HL-60 (cell line): ENCODE results near the gene DVL1.
A peak's percentile ranks its signal among the peaks of the same experiment; 100 is the strongest.
"Not testable (repeated sequence)": the region's sequence is repeated elsewhere in the genome, so short reads cannot be mapped to it uniquely, and the experiment has no call there.

Source experiments
- DNase-seq, 2 experiments: peaks; one replicate each; pipeline ENCODE4 v3.0.0-alpha.2; 2010 to 2020; ENCODE audit warnings: low read depth in 1 of 2, low spot score in 1 of 2
- H3K27ac ChIP-seq: fragments of 250-450 bp; sonication (Bioruptor Pico); replicated peaks from 2 replicates; pipeline ENCODE4 v1.5.1; 2020; ENCODE audit warnings: mild to moderate bottlenecking, moderate library complexity
- H3K27me3 ChIP-seq: fragments of 250-450 bp; sonication (Bioruptor Pico); 2 replicates; pipeline ENCODE4 v1.5.1; 2021; ENCODE audit warnings: mild to moderate bottlenecking, moderate library complexity; ENCODE audit not compliant: insufficient read depth, poor library complexity, severe bottlenecking
- H3K4me3 ChIP-seq: replicated peaks from 2 replicates; pipeline ENCODE4 v1.5.1; 2011; ENCODE audit warnings: mild to moderate bottlenecking, control low read depth, low read length; ENCODE audit not compliant: insufficient read depth
- GABPA ChIP-seq: IDR thresholded peaks from 2 replicates; pipeline ENCODE4 v1.6.1; 2012; ENCODE audit warnings: low read depth
- POLR2AphosphoS5 ChIP-seq: IDR thresholded peaks from 2 replicates; pipeline ENCODE4 v1.6.1; 2012; ENCODE audit warnings: low read depth
- REST ChIP-seq: IDR thresholded peaks from 2 replicates; pipeline ENCODE4 v1.6.1; 2012; ENCODE audit warnings: low read depth; ENCODE audit not compliant: insufficient replicate concordance
- SPI1 ChIP-seq: IDR thresholded peaks from 2 replicates; pipeline ENCODE4 v1.6.1; 2012; ENCODE audit warnings: low read depth, mild to moderate bottlenecking, borderline replicate concordance
- TF ChIP-seq, protein P1 (sequence below): IDR thresholded peaks from one replicate; pipeline ENCODE4 v1.5.1; 2011; ENCODE audit warnings: low read length, control low read depth, inconsistent platforms; ENCODE audit not compliant: insufficient read depth

DVL1 gene

GRCh38 chr1:1387098-1388077 lies 38.2 kb upstream of the DVL1 start:
- H3K27me3 ChIP-seq: no peaks in the 10 kb centered on the region
- H3K27ac ChIP-seq: no peak overlapping the region
- TF ChIP-seq SPI1 (no peak), REST (no peak), GABPA (no peak), POLR2AphosphoS5 (no peak)
- TF ChIP-seq, protein P1, sequence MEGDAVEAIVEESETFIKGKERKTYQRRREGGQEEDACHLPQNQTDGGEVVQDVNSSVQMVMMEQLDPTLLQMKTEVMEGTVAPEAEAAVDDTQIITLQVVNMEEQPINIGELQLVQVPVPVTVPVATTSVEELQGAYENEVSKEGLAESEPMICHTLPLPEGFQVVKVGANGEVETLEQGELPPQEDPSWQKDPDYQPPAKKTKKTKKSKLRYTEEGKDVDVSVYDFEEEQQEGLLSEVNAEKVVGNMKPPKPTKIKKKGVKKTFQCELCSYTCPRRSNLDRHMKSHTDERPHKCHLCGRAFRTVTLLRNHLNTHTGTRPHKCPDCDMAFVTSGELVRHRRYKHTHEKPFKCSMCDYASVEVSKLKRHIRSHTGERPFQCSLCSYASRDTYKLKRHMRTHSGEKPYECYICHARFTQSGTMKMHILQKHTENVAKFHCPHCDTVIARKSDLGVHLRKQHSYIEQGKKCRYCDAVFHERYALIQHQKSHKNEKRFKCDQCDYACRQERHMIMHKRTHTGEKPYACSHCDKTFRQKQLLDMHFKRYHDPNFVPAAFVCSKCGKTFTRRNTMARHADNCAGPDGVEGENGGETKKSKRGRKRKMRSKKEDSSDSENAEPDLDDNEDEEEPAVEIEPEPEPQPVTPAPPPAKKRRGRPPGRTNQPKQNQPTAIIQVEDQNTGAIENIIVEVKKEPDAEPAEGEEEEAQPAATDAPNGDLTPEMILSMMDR: no peak
- DNase-seq: no peak
- no peak overlapping the region for H3K4me3 ChIP-seq

GRCh38 chr1:1385931-1386330 lies 36.7 kb upstream of the DVL1 start:
- H3K27ac ChIP-seq: no peak overlapping the region
- H3K4me3 ChIP-seq: no peak overlapping the region
- DNase-seq: no peak
- no peak for TF ChIP-seq POLR2AphosphoS5
- no peak for TF ChIP-seq SPI1
- H3K27me3 ChIP-seq: no peaks in the 10 kb centered on the region

GRCh38 chr1:1385339-1385738 lies 36.1 kb upstream of the DVL1 start:
- H3K27me3 ChIP-seq, H3K27ac ChIP-seq, H3K4me3 ChIP-seq, DNase-seq: not testable (repeated sequence)
- TF ChIP-seq POLR2AphosphoS5: 0 out of 2 replicates have a peak, but pooled peaks have one; percentile 19

- no peak overlapping the region for H3K4me3 ChIP-seq
- H3K27me3 ChIP-seq: no peaks in the 10 kb centered on the region
- no peak overlapping the region for H3K27ac ChIP-seq
- no peak for TF ChIP-seq POLR2AphosphoS5
- no peak for TF ChIP-seq SPI1
- no peak for TF ChIP-seq REST
- no peak for TF ChIP-seq GABPA
- TF ChIP-seq, protein P1: no peak
- DNase-seq: no peak
These were observed 32.1 kb upstream of the DVL1 start for GRCh38 chr1:1381294-1381693.

DNA sequence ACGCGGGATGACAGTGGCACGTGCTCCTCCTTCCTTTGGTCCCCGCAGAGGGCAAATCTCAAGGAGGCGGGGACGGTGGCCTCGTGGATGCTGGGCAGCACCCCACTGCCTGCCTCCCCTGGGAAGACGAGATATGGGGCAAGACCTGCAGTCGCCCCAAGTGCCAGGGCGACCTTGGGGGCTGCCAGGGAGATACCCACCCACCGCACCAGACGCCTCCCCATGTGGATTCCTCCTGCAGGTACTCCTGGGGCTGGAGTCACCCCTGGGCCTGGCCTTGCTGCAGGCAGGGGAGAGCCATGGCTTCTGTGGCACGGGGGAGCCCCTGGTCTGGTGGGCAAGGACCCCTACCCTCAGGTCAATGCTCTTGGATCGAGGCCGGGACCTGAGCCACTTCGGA lies 31.6 kb upstream of the DVL1 start:
- Histone ChIP-seq H3K27ac (no peak overlapping the region), H3K27me3 (no peaks in the 10 kb centered on the region), H3K4me3 (no peak overlapping the region)
- DNase-seq: no peak
- TF ChIP-seq GABPA (no peak), POLR2AphosphoS5 (no peak), SPI1 (no peak), REST (no peak)
- TF ChIP-seq, protein P1: no peak
